Mesendoderm (in vitro differentiated cells): Measurements from ENCODE around the gene PRRC2B.
"Not testable (repeated sequence)": the region's sequence is repeated elsewhere in the genome, so short reads cannot be mapped to it uniquely, and the experiment has no call there.

Experiments
- DNase-seq: peaks from one replicate; pipeline ENCODE4 v3.0.0; 2013
- H2AK5ac ChIP-seq: 2 replicates; pipeline ENCODE4 v1.6.1; 2013; ENCODE audit warnings: low read length, inconsistent platforms
- H2BK120ac ChIP-seq: 2 replicates; pipeline ENCODE4 v1.6.1; 2013; ENCODE audit warnings: low read depth, mild to moderate bottlenecking, low read length, moderate library complexity, mixed read lengths
- H2BK15ac ChIP-seq: replicated peaks from 2 replicates; pipeline ENCODE4 v1.6.1; 2013; ENCODE audit warnings: low read depth, mild to moderate bottlenecking, moderate library complexity
- H2BK5ac ChIP-seq: 2 replicates; pipeline ENCODE4 v1.6.1; 2013; ENCODE audit warnings: low read length, inconsistent platforms
- H3K18ac ChIP-seq: 2 replicates; pipeline ENCODE4 v1.6.1; 2013; ENCODE audit warnings: mild to moderate bottlenecking, low read length, mixed read lengths
- H3K23ac ChIP-seq: one replicate; pipeline ENCODE4 v1.6.1; 2013; ENCODE audit warnings: low read length
- H3K27ac ChIP-seq: 2 replicates; pipeline ENCODE4 v1.5.1; 2013; ENCODE audit warnings: low read depth, mild to moderate bottlenecking, inconsistent platforms, low read length, moderate library complexity
- H3K27me3 ChIP-seq: 2 replicates; pipeline ENCODE4 v1.6.1; 2013; ENCODE audit warnings: low read length, control low read depth, mild to moderate bottlenecking, inconsistent platforms; ENCODE audit not compliant: insufficient read depth, poor library complexity
- H3K36me3 ChIP-seq: 2 replicates; pipeline ENCODE4 v1.6.1; 2013; ENCODE audit warnings: low read length, inconsistent platforms; ENCODE audit not compliant: control insufficient read depth, insufficient read depth
- H3K4ac ChIP-seq: one replicate; pipeline ENCODE4 v1.6.1; 2013; ENCODE audit warnings: low read depth, mild to moderate bottlenecking, low read length, moderate library complexity
- H3K4me1 ChIP-seq: 2 replicates; pipeline ENCODE4 v1.6.1; 2013; ENCODE audit warnings: low read depth, low read length, inconsistent platforms; ENCODE audit not compliant: control insufficient read depth
- H3K4me2 ChIP-seq: 2 replicates; pipeline ENCODE4 v1.6.1; 2013; ENCODE audit warnings: low read length
- H3K4me3 ChIP-seq: 2 replicates; pipeline ENCODE4 v1.5.1; 2013; ENCODE audit warnings: mild to moderate bottlenecking, low read length
- H3K56ac ChIP-seq: one replicate; pipeline ENCODE4 v1.6.1; 2013; ENCODE audit warnings: low read length
- H3K79me1 ChIP-seq: 2 replicates; pipeline ENCODE4 v1.6.1; 2013; ENCODE audit warnings: low read length, inconsistent platforms
- H3K79me2 ChIP-seq: 2 replicates; pipeline ENCODE4 v1.6.1; 2013; ENCODE audit warnings: mild to moderate bottlenecking, low read length; ENCODE audit not compliant: control insufficient read depth, insufficient read depth
- H3K9ac ChIP-seq: 2 replicates; pipeline ENCODE4 v1.6.1; 2013; ENCODE audit warnings: low read length, inconsistent platforms
- H4K5ac ChIP-seq: one replicate; pipeline ENCODE4 v1.6.1; 2013; ENCODE audit warnings: low read length
- H4K8ac ChIP-seq: one replicate; pipeline ENCODE4 v1.6.1; 2013; ENCODE audit warnings: low read depth, mild to moderate bottlenecking, control low read depth, low read length, moderate library complexity
- WGBS: extraction: QIAGEN DNeasy Blood & Tissue Kit; methylation state at CpG from one replicate; pipeline ENCODE4 v1.1.7; 2013; ENCODE audit warnings: low lambda C conversion rate, missing lambda C conversion rate; ENCODE audit not compliant: insufficient coverage; ENCODE audit errors: extremely low coverage; 5-methylcytosine and 5-hydroxymethylcytosine counted together
- small RNA-seq: library from polyadenylated mRNA; stranded (forward); fragments of <200 nt; extraction: miRNeasy Mini kit (QIAGEN cat#:217004); gene quantifications from one replicate; pipeline ENCODE3, GENCODE V24; 2013; ENCODE audit not compliant: insufficient read depth

PRRC2B gene

DNA sequence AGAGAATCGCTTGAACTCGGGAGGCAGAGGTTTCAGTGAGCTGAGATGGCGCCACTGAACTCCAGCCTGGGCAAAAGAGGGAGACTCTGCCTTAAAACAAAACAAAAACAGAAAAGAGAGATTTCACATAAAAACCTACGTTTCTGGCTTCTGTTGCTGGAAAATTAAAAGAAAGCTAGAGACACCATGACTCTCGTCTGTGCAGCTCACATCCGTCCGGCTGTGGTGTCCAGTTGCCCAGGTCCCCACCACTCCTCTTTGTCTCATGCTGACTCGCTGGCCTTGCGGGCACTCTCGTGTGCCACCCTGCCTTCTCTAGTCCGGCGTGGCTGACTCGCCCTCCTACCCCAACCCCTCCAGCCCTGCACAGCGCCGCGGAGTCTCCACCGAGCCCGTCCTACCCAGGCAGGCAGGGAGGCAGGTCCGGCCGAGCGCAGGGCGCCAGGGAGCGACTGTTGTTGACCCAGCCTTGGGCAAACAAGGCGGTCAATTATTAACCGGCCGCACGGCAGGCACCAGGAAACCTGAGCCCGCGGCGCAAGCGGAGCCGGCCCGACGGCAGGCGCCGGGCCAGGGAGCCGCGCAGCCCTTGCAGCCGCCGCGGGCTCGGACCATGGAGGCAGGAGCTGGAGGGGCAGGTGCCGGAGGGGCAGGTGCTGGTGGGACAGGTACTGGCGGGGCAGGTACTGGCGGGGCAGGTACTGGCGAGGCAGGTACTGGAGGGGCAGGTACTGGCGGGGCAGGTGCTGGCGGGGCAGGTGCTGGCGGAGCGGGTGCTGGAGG is 151.3 kb downstream of the PRRC2B start, which contains the start of gene PRRT1B:
TSS of gene PRRT1B (plus strand) at position 521 of the 783 bp plus-strand sequence. CDS start at position 614, 93 bp downstream.
- Histone ChIP-seq H4K5ac (no peak within 1 kb of the TSS), H3K27ac (peak within 1 kb of the TSS; percentile 88), H3K23ac (no peak within 1 kb of the TSS), H3K56ac (peak within 1 kb of the TSS; percentile 78), H3K79me2 (no peaks in the 10 kb centered on the region), H3K9ac (peak within 1 kb of the TSS; percentile 60), H2BK15ac (no peak within 1 kb of the TSS), H3K36me3 (no peaks in the 10 kb centered on the region), H3K4ac (peak within 1 kb of the TSS; percentile 65), H3K4me1 (no peaks in the 10 kb centered on the region), H2AK5ac (no peak within 1 kb of the TSS), H4K8ac (no peak within 1 kb of the TSS), H2BK5ac (peak within 1 kb of the TSS; percentile 41), H3K18ac (peak within 1 kb of the TSS; percentile 24), H3K4me2 (peak within 1 kb of the TSS; percentile 29), H2BK120ac (peak within 1 kb of the TSS; percentile 33), H3K27me3 (peaks cover 2% of the 10 kb centered on the region), H3K79me1 (no peaks in the 10 kb centered on the region), H3K4me3 (peak within 1 kb of the TSS; percentile 22)
- peak; percentile 52 for DNase-seq
- WGBS: no CpG with 5 or more reads among the region's 50 CpGs

DNA sequence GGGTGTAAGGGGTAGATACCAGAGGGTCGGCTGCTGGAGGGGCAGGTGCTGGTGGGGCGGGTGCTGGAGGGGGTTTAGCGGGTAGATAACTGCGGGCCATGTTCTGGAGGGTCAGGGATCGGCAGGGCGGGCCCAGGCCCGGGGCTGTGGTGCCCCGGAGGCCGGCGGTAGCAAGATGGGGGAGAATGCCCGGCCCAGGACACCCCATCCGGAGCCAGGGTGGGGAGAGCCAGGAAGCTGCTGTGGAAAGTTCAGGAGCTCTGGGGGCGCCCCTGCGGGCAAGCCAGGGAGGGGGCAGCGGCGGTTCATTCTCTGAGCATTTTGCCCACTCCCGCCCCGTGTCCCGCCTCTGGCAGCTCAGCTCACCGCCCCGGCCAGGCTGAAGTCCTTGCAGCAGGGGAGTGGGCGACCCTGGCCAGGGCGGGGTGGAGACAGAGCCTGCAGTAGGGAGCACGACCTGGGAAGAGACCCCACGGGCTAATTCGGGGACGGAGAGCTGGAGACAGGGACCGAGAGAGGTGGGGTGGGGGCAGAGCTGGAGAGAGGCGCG is 152.0 kb downstream of the PRRC2B start:
- H3K18ac ChIP-seq: peak overlapping the region; percentile 24
- H3K27ac ChIP-seq: peak overlapping the region; percentile 88
- peak overlapping the region; percentile 33 for H2BK120ac ChIP-seq
- H2BK15ac ChIP-seq: no peak overlapping the region
- peak overlapping the region; percentile 29 for H3K4me2 ChIP-seq
- DNase-seq: peak; percentile 35
- no peak overlapping the region for H2AK5ac ChIP-seq
- H3K4me3 ChIP-seq: no peak overlapping the region
- peak overlapping the region; percentile 65 for H3K4ac ChIP-seq
- no peaks in the 10 kb centered on the region for H3K36me3 ChIP-seq
- no peaks in the 10 kb centered on the region for H3K4me1 ChIP-seq
- no peak overlapping the region for H4K8ac ChIP-seq
- peaks cover 2% of the 10 kb centered on the region for H3K27me3 ChIP-seq
- no peaks in the 10 kb centered on the region for H3K79me2 ChIP-seq
- H3K23ac ChIP-seq: no peak overlapping the region
- peak overlapping the region; percentile 78 for H3K56ac ChIP-seq
- no peak overlapping the region for H4K5ac ChIP-seq
- H2BK5ac ChIP-seq: no peak overlapping the region
- H3K79me1 ChIP-seq: no peaks in the 10 kb centered on the region
- H3K9ac ChIP-seq: peak overlapping the region; percentile 60
- no CpG with 5 or more reads among the region's 30 CpGs for WGBS

DNA sequence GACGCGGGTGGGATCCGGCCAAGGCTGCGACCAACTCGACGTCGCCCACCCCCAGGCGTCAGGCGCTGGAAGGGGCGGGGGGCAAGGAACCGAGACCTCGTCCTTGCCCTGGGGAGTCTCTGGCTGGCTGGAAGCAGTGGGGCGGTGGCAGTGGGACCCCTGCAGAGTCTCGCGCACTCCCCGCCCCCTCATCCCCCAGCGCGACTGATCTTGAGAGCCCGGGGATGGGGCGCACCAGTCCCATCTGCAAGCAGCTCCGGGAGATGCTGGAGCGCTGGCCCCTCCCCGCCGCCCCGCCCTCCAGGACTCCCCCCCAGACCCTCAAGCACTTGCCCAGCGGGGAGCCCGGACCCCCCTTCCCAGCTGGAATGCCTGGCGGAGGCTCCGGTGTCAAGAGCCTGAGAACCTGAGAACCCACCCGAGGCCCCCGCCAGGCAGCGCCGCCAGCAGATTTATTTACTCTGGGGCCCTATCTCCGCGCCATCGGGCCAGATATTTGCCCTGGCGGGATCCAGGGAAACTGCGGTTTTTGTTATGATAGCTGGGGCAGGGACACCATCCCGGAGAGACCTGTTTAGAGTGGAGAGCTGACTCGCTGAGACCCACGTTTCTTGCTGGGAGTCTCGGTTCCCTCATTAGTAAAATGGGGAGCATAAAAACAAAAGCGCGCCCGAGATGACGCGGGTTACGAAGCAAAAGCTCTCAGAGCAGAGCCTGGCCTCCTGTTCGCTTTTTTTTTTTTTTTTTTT is 152.6 kb downstream of the PRRC2B start:
- Histone ChIP-seq H3K79me2 (no peaks in the 10 kb centered on the region), H3K18ac (peak overlapping the region; percentile 24)
- DNase-seq: peak; percentile 89

DNA sequence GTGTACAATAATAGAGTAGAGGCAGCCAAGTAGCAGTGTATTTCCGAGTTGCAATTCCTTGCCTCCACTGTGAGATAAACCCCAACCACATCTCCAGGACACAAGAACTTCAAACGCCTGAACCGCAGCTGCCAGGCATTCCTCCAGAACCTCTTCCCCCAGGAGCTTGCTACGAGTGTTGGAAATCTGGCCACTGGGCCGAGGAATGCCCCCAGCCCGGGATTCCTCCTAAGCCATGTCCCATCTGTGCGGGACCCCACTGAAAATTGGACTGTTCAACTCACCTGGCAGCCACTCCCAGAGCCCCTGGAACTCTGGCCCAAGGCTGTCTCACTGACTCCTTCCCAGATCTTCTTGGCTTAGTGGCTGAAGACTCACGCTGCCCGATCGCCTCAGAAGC is 155.3 kb downstream of the PRRC2B start:
- not testable (repeated sequence) for H2BK5ac ChIP-seq, H4K8ac ChIP-seq, H2AK5ac ChIP-seq, H3K4me1 ChIP-seq, H2BK15ac ChIP-seq, H3K18ac ChIP-seq, DNase-seq, H2BK120ac ChIP-seq, H3K79me1 ChIP-seq, H3K4ac ChIP-seq, H3K79me2 ChIP-seq, H3K36me3 ChIP-seq, H4K5ac ChIP-seq, H3K23ac ChIP-seq, H3K9ac ChIP-seq, H3K27ac ChIP-seq, H3K27me3 ChIP-seq, H3K4me3 ChIP-seq, H3K56ac ChIP-seq, H3K4me2 ChIP-seq
- WGBS: no CpG with 5 or more reads among the region's 10 CpGs

More for the DNA sequence above, 152.6 kb downstream of the PRRC2B start:
- Histone ChIP-seq H3K27ac (peak overlapping the region; percentile 88), H4K8ac (no peak overlapping the region), H3K23ac (no peak overlapping the region), H2AK5ac (no peak overlapping the region), H3K4me2 (peak overlapping the region; percentile 29), H2BK120ac (peak overlapping the region; percentile 33), H3K56ac (peak overlapping the region; percentile 78), H3K9ac (peak overlapping the region; percentile 60), H3K4me3 (no peak overlapping the region), H3K4ac (peak overlapping the region; percentile 65), H2BK15ac (no peak overlapping the region), H3K79me1 (no peaks in the 10 kb centered on the region), H2BK5ac (no peak overlapping the region), H3K27me3 (peaks cover 2% of the 10 kb centered on the region), H4K5ac (no peak overlapping the region), H3K36me3 (no peaks in the 10 kb centered on the region), H3K4me1 (no peaks in the 10 kb centered on the region)
- no CpG with 5 or more reads among the region's 49 CpGs for WGBS

Small RNA genes lying within 50 kb of the gene (small RNA-seq; reads per million reads assigned to genes)
- gene SNORD62A (1.1 reads per million), gene SNORD62B (1.1 reads per million)
